ENCODE data around the gene ABAT.
"Not testable (repeated sequence)": the region's sequence is repeated elsewhere in the genome, so short reads cannot be mapped to it uniquely, and the experiment has no call there.

GRCh38 chr16:8748944-8749343, 74.5 kb downstream of the ABAT start:
- TF ChIP-seq POLR2A, CTCF, POLR2AphosphoS5 (IDR thresholded peaks at IDR 0.05): not testable (repeated sequence)
